Activated CD8-positive, alpha-beta T cell treated with anti-CD3 and anti-CD28 coated beads for 36 hours (primary cell): ENCODE measurements around the gene PPP4R2. TPM values are rescaled to one million over a fixed set of nuclear protein-coding genes. Genes with fewer than 3 reads are reported as not detected.

Experiments used
- ATAC-seq: fragments of 200-7000 bp; cut with Tn5 transposase; one replicate; pipeline ENCODE4 v1.10.0; 2021; ENCODE audit warnings: mild to moderate bottlenecking, moderate library complexity
- CTCF ChIA-PET: fragments of 350-600 bp; sonication (Branson Sonifier 250); formaldehyde crosslinking; loops from one replicate; lab custom pipeline; 2021; ENCODE audit warnings: antibody characterized with exemption; lab: Charles Lee
- POLR2A ChIA-PET: fragments of 350-600 bp; sonication (Branson Sonifier 250); formaldehyde crosslinking; loops from one replicate; lab custom pipeline; 2021; ENCODE audit warnings: antibody characterized with exemption; lab: Charles Lee
- DNase-seq: peaks from one replicate; pipeline ENCODE4 v3.0.0-alpha.2; 2020
- H3K27ac Mint-ChIP-seq: one replicate; pipeline ENCODE4 v1.8.0; 2021; ENCODE audit warnings: mild to moderate bottlenecking, mixed read lengths
- H3K27me3 Mint-ChIP-seq: one replicate; pipeline ENCODE4 v1.8.0; 2021; ENCODE audit warnings: mixed read lengths
- H3K36me3 Mint-ChIP-seq: one replicate; pipeline ENCODE4 v1.8.0; 2021; ENCODE audit warnings: low read depth, mixed read lengths
- H3K4me1 Mint-ChIP-seq: one replicate; pipeline ENCODE4 v1.8.0; 2021; ENCODE audit warnings: low read depth, mixed read lengths
- H3K4me3 Mint-ChIP-seq: one replicate; pipeline ENCODE4 v1.8.0; 2021; ENCODE audit warnings: mild to moderate bottlenecking, moderate library complexity, mixed read lengths
- H3K9me3 Mint-ChIP-seq: one replicate; pipeline ENCODE4 v1.8.0; 2021; ENCODE audit warnings: mixed read lengths
- intact Hi-C: fragments of 100-400 bp; cut with micrococcal nuclease; formaldehyde crosslinking; loops from one replicate; pipeline ENCODE4 v1.10.0; 2022
- total RNA-seq, 2 experiments: library from RNA; stranded (reverse); gene quantifications; one replicate each; pipeline ENCODE4 v1.2.3, GENCODE V29; 2021
- TF ChIP-seq, protein P1 (sequence below): fragments of 200-600 bp; IDR thresholded peaks from one replicate; pipeline ENCODE4 v1.8.0; 2022; ENCODE audit warnings: antibody characterized with exemption, mild to moderate bottlenecking

Gene PPP4R2
- total RNA-seq, 2 experiments from 2014 or later: 85.5 to 88.6 TPM

- intact Hi-C loops: no loop called here
- POLR2A ChIA-PET: no interaction called here
- Mint-ChIP-seq H3K9me3 (no peaks in the 10 kb centered on the region), H3K36me3 (no peaks in the 10 kb centered on the region), H3K27ac (no peak overlapping the region), H3K4me3 (no peak overlapping the region), H3K4me1 (peaks cover 28% of the 10 kb centered on the region), H3K27me3 (no peaks in the 10 kb centered on the region)
- no peak for ATAC-seq
- TF ChIP-seq, protein P1, sequence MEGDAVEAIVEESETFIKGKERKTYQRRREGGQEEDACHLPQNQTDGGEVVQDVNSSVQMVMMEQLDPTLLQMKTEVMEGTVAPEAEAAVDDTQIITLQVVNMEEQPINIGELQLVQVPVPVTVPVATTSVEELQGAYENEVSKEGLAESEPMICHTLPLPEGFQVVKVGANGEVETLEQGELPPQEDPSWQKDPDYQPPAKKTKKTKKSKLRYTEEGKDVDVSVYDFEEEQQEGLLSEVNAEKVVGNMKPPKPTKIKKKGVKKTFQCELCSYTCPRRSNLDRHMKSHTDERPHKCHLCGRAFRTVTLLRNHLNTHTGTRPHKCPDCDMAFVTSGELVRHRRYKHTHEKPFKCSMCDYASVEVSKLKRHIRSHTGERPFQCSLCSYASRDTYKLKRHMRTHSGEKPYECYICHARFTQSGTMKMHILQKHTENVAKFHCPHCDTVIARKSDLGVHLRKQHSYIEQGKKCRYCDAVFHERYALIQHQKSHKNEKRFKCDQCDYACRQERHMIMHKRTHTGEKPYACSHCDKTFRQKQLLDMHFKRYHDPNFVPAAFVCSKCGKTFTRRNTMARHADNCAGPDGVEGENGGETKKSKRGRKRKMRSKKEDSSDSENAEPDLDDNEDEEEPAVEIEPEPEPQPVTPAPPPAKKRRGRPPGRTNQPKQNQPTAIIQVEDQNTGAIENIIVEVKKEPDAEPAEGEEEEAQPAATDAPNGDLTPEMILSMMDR: no peak
- CTCF ChIA-PET: interaction anchor here (1.3 kb wide), 1 partner anchor 96 kb away, joined by 5 read pairs; no protein-coding TSS in a partner anchor
- no peak for DNase-seq
These were observed 35.6 kb upstream of the PPP4R2 start for GRCh38 chr3:72960812-72961518.

DNA sequence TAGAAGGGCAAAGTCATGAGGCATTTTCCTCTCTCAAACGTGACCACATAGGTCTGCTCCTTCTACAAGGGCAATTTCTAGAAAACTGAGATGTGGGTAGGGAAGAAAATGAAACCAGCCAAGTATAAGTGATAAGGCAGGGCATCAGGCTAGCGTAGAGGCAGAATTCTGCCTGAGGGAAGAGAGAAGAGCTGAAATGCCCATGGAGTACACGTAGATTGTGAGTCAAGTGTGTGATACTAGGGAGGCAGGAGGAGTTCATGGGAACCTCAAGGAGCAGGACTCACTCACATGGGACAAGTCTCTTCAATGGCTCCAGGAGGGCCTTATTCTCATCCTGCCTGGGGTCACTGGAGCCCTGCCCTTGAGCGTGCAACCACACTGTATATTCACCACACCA lies 34.9 kb upstream of the PPP4R2 start:
- no peaks in the 10 kb centered on the region for H3K27me3 Mint-ChIP-seq
- no peak overlapping the region for H3K4me3 Mint-ChIP-seq
- no peaks in the 10 kb centered on the region for H3K9me3 Mint-ChIP-seq
- no peak overlapping the region for H3K27ac Mint-ChIP-seq
- TF ChIP-seq, protein P1: no peak
- CTCF ChIA-PET: no interaction called here
- DNase-seq (no peak), ATAC-seq (no peak)
- POLR2A ChIA-PET: no interaction called here
- intact Hi-C loops: no loop called here
- peaks cover 32% of the 10 kb centered on the region for H3K4me1 Mint-ChIP-seq
- no peaks in the 10 kb centered on the region for H3K36me3 Mint-ChIP-seq

GRCh38 chr3:72962317-72962716 lies 34.3 kb upstream of the PPP4R2 start:
- H3K36me3 Mint-ChIP-seq: no peaks in the 10 kb centered on the region
- TF ChIP-seq, protein P1: no peak
- no peaks in the 10 kb centered on the region for H3K27me3 Mint-ChIP-seq
- no peak overlapping the region for H3K27ac Mint-ChIP-seq
- H3K4me3 Mint-ChIP-seq: no peak overlapping the region
- DNase-seq (no peak), ATAC-seq (no peak)
- peaks cover 32% of the 10 kb centered on the region for H3K4me1 Mint-ChIP-seq
- POLR2A ChIA-PET: no interaction called here
- no peaks in the 10 kb centered on the region for H3K9me3 Mint-ChIP-seq
- CTCF ChIA-PET: no interaction called here
- intact Hi-C loops: no loop called here

- TF ChIP-seq, protein P1: no peak
- Mint-ChIP-seq H3K27ac (no peak overlapping the region), H3K4me3 (no peak overlapping the region), H3K27me3 (no peaks in the 10 kb centered on the region), H3K36me3 (no peaks in the 10 kb centered on the region), H3K9me3 (no peaks in the 10 kb centered on the region), H3K4me1 (peaks cover 32% of the 10 kb centered on the region)
- no peak for DNase-seq
- ChIA-PET CTCF (interaction anchor here (1.3 kb wide), 1 partner anchor 92 kb away, joined by 10 read pairs; no protein-coding TSS in a partner anchor), POLR2A (no interaction called here)
- intact Hi-C loops: no loop called here
- no peak for ATAC-seq
These were observed 32.0 kb upstream of the PPP4R2 start for GRCh38 chr3:72964633-72965032.

DNA sequence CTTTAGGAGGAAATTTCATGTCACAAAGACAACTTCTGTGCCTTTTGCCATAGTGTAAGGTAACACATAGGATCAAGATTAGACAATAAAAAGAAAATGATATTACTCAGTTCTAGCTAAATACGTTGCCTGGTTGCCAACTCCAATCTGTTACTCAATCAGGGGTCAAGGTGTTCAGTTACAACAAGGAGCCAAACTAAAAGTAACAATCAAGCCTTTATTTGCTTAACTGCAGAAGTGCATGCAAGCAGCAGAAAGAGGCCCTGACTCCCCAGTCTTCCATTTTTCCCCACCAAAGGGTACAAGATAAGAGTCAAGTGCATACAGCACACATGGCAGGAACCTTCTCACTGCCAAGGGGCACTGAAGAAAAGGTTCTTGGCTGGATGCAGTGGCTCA lies 28.3 kb upstream of the PPP4R2 start:
- Mint-ChIP-seq H3K27ac (no peak overlapping the region), H3K36me3 (no peaks in the 10 kb centered on the region), H3K27me3 (no peaks in the 10 kb centered on the region), H3K4me3 (no peak overlapping the region), H3K4me1 (peaks cover 21% of the 10 kb centered on the region), H3K9me3 (no peaks in the 10 kb centered on the region)
- ChIA-PET CTCF (no interaction called here), POLR2A (no interaction called here)
- no peak for ATAC-seq
- TF ChIP-seq, protein P1: no peak
- intact Hi-C loops: no loop called here
- no peak for DNase-seq
